Measurements from ENCODE around the gene ZMYM4. TPM values are rescaled to one million over a fixed set of nuclear protein-coding genes. Genes with fewer than 3 reads are reported as not detected.

The ZMYM4 gene
- total RNA-seq (2022; extraction: Qiagen RNA extraction; ENCODE audit: low read depth) = 10.8 to 13.6 TPM (median 11.6 TPM) in 5 replicates

DNA sequence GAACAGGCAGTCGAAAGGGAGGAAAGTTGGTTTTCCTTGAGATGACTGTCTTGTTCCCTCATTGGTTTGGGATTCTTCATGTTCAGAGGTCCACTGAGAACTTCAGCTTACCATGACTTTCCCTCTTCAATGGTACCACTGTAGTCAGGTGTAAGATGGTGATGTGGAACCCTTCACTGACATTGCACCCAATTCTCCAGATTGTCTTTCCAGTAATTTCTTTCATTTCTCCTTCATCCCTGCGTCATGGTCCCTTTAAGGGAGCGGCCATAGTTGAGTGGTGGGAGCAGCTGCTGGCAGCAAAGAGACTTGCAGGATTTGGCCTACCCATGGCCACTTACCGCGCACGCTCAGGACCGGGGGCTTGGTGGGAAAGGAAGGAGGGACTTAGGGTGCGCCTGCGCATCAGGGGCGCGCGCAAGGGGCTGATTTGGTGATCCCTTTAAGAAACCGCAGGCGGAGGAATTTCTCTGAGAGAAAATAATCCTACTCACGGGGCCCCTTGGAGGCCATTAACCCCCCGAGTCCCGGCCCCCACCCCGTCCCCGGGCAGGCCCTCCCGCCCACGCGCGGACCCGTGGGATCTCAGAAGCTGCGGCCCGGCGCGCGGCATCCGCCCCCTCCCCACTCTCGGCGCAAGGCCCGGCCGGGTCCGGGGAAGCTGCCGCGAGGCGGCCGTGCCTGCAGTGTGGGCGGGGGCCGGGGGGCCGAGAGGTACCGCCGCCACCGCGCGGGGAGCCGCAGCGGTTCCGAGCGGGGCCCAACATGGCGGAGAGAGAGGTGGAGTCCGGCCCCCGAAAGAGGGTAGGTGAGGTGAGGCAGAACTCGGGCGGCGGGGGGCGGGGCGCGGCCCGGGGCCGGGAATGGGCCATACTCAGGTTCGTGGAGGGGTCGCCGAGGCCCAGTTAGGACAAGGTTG is at the start of gene ZMYM4:
Gene ZMYM4, plus strand, starts transcription at position 428 of the 919 bp plus-strand sequence. Its CDS starts 338 bp downstream, at position 766.

Other genes with a start within 250 kb of the ZMYM4 start
- 4.3 to 4.9 TPM (median 4.6 TPM) in 5 replicates for gene ZMYM6, start 236.8 kb upstream of the ZMYM4 start, total RNA-seq (2022; extraction: Qiagen RNA extraction; ENCODE audit: low read depth)
- 5.5 to 8.5 TPM (median 5.8 TPM) in 5 replicates for gene ZMYM1, start 189.3 kb upstream of the ZMYM4 start, total RNA-seq (2022; extraction: Qiagen RNA extraction; ENCODE audit: low read depth)
- 191 to 316 TPM (median 215 TPM) in 5 replicates for gene SFPQ, start 75.6 kb upstream of the ZMYM4 start, total RNA-seq (2022; extraction: Qiagen RNA extraction; ENCODE audit: low read depth)

All from A549 treated with CpdA at 1 μM for 4 hours (cell line).